HL-60 (cell line): ENCODE measurements around the gene GUCY1A2.
A peak's percentile ranks its signal among the peaks of the same experiment; 100 is the strongest.

Experiments
- CTCF ChIP-seq: IDR thresholded peaks from one replicate; pipeline ENCODE4 v1.5.1; 2011; ENCODE audit warnings: low read length, control low read depth, inconsistent platforms; ENCODE audit not compliant: insufficient read depth
- GABPA ChIP-seq: IDR thresholded peaks from 2 replicates; pipeline ENCODE4 v1.6.1; 2012; ENCODE audit warnings: low read depth
- POLR2AphosphoS5 ChIP-seq: IDR thresholded peaks from 2 replicates; pipeline ENCODE4 v1.6.1; 2012; ENCODE audit warnings: low read depth
- SPI1 ChIP-seq: IDR thresholded peaks from 2 replicates; pipeline ENCODE4 v1.6.1; 2012; ENCODE audit warnings: low read depth, mild to moderate bottlenecking, borderline replicate concordance
- TF ChIP-seq, protein P1 (sequence below): IDR thresholded peaks from 2 replicates; pipeline ENCODE4 v1.6.1; 2012; ENCODE audit warnings: low read depth; ENCODE audit not compliant: insufficient replicate concordance

- TF ChIP-seq CTCF, result no peak
- no peak for TF ChIP-seq POLR2AphosphoS5
- TF ChIP-seq SPI1, result no peak
- TF ChIP-seq, protein P1, sequence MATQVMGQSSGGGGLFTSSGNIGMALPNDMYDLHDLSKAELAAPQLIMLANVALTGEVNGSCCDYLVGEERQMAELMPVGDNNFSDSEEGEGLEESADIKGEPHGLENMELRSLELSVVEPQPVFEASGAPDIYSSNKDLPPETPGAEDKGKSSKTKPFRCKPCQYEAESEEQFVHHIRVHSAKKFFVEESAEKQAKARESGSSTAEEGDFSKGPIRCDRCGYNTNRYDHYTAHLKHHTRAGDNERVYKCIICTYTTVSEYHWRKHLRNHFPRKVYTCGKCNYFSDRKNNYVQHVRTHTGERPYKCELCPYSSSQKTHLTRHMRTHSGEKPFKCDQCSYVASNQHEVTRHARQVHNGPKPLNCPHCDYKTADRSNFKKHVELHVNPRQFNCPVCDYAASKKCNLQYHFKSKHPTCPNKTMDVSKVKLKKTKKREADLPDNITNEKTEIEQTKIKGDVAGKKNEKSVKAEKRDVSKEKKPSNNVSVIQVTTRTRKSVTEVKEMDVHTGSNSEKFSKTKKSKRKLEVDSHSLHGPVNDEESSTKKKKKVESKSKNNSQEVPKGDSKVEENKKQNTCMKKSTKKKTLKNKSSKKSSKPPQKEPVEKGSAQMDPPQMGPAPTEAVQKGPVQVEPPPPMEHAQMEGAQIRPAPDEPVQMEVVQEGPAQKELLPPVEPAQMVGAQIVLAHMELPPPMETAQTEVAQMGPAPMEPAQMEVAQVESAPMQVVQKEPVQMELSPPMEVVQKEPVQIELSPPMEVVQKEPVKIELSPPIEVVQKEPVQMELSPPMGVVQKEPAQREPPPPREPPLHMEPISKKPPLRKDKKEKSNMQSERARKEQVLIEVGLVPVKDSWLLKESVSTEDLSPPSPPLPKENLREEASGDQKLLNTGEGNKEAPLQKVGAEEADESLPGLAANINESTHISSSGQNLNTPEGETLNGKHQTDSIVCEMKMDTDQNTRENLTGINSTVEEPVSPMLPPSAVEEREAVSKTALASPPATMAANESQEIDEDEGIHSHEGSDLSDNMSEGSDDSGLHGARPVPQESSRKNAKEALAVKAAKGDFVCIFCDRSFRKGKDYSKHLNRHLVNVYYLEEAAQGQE, result peak; percentile 98
- no peak for TF ChIP-seq GABPA
Measured at GRCh38 chr11:107018902-107019493, 722 bp upstream of the GUCY1A2 start.
